ENCODE data around the gene KIF11.

The KIF11 gene

DNA sequence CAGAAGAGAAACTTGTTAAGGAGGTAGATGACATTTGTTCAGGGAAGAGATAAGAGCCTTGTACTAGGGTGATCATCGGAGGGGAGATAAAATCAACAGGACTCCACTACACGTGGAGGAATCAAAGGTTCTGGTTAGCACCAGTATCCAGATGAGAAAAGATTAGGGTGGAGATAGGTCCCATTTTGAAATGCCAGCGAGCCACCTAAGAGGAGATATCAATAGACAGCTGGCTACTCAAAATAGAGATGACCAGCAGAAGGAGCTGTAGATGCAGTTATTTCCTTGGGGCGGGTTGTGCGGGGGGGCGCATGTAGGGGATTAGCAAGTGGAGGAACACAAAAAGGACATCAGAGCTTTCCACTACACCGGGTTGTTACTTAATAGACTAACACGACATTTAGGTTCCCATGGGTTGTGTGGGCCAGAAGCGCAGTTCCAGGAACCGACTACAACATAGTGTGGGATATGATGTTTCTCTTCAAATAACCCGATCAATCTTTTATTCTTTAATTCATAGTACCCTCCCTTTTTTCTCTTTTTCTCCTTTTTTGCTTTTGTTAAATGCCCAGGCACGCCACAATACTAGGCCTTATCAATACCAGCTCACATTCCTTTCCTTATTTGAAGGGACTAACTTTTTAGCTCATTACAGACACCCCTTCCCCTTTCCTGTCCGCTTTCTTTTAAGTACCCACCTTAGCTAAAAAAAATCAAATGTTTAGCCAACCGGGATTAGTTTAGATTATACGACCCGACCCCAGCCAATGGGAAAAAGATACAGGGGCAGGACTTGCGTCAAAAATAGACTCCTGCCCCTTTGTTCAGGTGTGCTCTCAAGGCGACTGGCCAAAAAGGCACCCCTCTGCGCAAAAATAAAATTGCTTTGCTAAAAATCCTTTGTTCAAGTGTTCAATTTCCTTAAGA, 2.0 kb upstream of the KIF11 start:
- no peak for TF ChIP-seq CTCF (conservative IDR thresholded peaks at IDR 0.05; ENCODE audit: low read depth)
- DNase-seq (ENCODE audit: low spot score): no peak
- POLR2A ChIA-PET (ENCODE audit: low non-redundant PET): interaction anchor here (1.0 kb wide), 1 partner anchor 15 kb away, joined by 4 read pairs; no protein-coding TSS in a partner anchor
- CTCF ChIA-PET: interaction anchor here (0.5 to 1.0 kb wide), 4 partner anchors 10 to 951 kb away, joined by 3 to 7 read pairs (median 3); partner anchors contain the start of gene IDE
- H3K27ac ChIP-seq: peak overlapping the region; percentile 96

GRCh38 chr10:92591550-92592022, 1.3 kb upstream of the KIF11 start:
- no peak for TF ChIP-seq CTCF (conservative IDR thresholded peaks at IDR 0.05; ENCODE audit: low read depth)
- POLR2A ChIA-PET (ENCODE audit: low non-redundant PET): interaction anchor here (1.0 kb wide), 1 partner anchor 15 kb away, joined by 4 read pairs; no protein-coding TSS in a partner anchor
- peak overlapping the region; percentile 96 for H3K27ac ChIP-seq
- DNase-seq (ENCODE audit: low spot score): peak; percentile 83
- CTCF ChIA-PET: interaction anchor here (0.6 to 1.0 kb wide), 3 partner anchors 18 to 950 kb away, joined by 3 to 7 read pairs (median 3); partner anchors contain the start of gene IDE

DNA sequence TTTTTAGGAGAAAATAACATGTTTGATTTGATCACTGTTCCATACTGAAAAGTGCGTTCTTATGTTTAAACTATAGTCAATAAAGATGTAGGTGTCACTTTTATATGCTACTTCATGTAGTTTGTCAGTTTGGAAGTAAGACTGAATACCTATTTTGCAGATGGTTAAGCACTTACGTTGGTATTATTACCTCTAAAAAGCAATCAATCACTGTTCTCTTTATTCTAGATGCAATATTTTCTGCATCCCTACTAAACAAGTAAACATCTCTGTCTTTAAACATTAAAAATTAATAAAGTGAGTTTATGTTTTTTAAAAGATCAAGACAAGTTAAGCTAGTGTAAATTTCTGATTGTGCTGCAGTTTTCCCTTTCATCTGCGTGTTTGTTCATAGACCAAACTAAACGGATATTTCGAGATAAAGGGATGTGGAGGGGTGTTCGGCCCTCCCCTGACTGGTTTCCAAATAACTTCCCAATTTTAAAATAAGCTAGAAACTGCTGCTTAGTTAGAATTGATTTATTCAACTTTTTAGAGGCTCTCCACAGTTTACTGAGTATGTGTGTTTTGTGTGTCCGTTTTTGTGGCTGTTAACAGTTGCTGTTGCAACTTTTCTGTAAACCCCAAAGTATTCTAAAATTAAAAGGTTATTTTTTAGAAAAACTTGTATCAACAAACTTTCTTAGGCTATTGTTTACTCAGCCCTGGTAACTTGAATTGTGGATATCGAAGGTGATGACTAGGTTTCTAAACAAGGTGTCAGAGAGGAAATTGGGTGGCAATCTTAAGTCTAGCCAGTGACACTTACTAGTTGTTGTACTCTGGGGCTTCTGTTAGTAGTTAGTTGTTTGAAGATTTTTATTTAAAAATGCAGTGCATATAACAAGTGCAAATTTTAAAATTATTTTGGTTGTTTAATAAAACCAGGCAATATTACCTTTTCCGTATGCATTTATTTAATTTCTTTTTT, 974 bp downstream of the KIF11 start:
- ChIA-PET POLR2A (ENCODE audit: low non-redundant PET) (interaction anchor here (0.6 kb wide), 1 partner anchor 27 kb away, joined by 3 read pairs; no protein-coding TSS in a partner anchor), CTCF (interaction anchor here (0.6 kb wide), 1 partner anchor 19 kb away, joined by 4 read pairs; no protein-coding TSS in a partner anchor)
- DNase-seq (ENCODE audit: low spot score): no peak

GRCh38 chr10:92595505-92595904, 2.6 kb downstream of the KIF11 start:
- H3K27ac ChIP-seq: no peak overlapping the region
- CTCF ChIA-PET: interaction anchor here (0.6 kb wide), 1 partner anchor 20 kb away, joined by 6 read pairs; no protein-coding TSS in a partner anchor
- DNase-seq (ENCODE audit: low spot score): no peak
- POLR2A ChIA-PET (ENCODE audit: low non-redundant PET): no interaction called here
- no peak for TF ChIP-seq CTCF (conservative IDR thresholded peaks at IDR 0.05; ENCODE audit: low read depth)

More for the DNA sequence above, 974 bp downstream of the KIF11 start:
- H3K27ac ChIP-seq: peak overlapping the region; percentile 96
- no peak for TF ChIP-seq CTCF (conservative IDR thresholded peaks at IDR 0.05; ENCODE audit: low read depth)

DNA sequence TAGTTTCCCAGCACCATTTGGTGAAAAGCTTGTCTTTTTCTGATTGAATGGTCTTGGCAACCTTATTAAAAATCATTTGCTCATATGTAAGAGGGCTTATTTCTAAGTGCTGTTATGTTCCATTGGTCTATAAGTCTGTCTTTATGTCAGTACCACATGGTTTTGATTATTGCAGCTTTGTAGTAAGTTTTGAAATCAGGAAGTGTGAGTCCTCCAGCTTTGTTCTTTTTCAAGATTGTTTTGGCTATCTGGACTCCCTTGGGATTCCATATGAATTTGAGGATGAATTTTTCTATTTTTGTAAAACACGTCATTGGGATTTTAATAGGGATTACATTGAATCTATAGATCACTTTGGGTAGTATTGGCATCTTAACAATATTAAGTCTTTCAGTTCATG, 5.4 kb downstream of the KIF11 start:
- ChIA-PET POLR2A (ENCODE audit: low non-redundant PET) (no interaction called here), CTCF (interaction anchor here (0.6 kb wide), 1 partner anchor 8 kb away, joined by 3 read pairs; no protein-coding TSS in a partner anchor)
- no peak overlapping the region for H3K27ac ChIP-seq
- no peak for DNase-seq (ENCODE audit: low spot score)
- TF ChIP-seq CTCF (conservative IDR thresholded peaks at IDR 0.05; ENCODE audit: low read depth): no peak

Data from RWPE1 (cell line).